Loucy (cell line): ENCODE results near the gene PITPNC1.

Experiments
- CTCF ChIP-seq: fragments of 200-600 bp; sonication (generic); conservative IDR thresholded peaks from 2 replicates; pipeline ENCODE4 v1.5.1; 2014; ENCODE audit warnings: mild to moderate bottlenecking, antibody characterized with exemption, low read length
- EZH2phosphoT487 ChIP-seq: fragments of 200-600 bp; IDR thresholded peaks from 2 replicates; pipeline ENCODE4 v1.6.1; 2018; ENCODE audit warnings: antibody characterized with exemption, mild to moderate bottlenecking, moderate library complexity, borderline replicate concordance

DNA sequence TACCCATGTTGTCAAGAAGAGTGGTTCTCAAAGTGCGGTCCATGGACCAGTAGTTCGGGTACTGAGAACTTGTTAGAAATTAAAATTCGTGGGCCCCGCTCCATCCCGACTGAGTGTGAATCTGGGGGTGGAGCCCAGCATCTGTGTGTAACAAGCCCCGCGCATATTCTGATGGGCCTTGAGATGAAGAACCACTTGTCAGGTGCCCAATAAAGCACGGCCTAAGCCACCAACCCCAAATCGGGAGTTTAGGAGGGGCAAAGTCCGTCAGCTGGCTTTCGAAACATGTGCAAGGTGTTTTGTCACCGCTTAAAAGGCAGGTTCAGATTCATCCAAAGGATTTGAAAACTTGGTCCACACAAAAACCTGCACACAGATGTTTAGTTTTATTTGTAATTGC, 40.2 kb upstream of the PITPNC1 start:
- TF ChIP-seq CTCF (no peak), EZH2phosphoT487 (no peak)
